HG02763 (cell line): ENCODE measurements around the gene LRRC8B.

Experiments
- ATAC-seq: cut with Tn5 transposase; IDR thresholded peaks from one replicate; pipeline ENCODE4 v1.9.1; 2021; ENCODE audit warnings: mild to moderate bottlenecking, moderate library complexity; ENCODE audit not compliant: unreplicated experiment

The LRRC8B gene

DNA sequence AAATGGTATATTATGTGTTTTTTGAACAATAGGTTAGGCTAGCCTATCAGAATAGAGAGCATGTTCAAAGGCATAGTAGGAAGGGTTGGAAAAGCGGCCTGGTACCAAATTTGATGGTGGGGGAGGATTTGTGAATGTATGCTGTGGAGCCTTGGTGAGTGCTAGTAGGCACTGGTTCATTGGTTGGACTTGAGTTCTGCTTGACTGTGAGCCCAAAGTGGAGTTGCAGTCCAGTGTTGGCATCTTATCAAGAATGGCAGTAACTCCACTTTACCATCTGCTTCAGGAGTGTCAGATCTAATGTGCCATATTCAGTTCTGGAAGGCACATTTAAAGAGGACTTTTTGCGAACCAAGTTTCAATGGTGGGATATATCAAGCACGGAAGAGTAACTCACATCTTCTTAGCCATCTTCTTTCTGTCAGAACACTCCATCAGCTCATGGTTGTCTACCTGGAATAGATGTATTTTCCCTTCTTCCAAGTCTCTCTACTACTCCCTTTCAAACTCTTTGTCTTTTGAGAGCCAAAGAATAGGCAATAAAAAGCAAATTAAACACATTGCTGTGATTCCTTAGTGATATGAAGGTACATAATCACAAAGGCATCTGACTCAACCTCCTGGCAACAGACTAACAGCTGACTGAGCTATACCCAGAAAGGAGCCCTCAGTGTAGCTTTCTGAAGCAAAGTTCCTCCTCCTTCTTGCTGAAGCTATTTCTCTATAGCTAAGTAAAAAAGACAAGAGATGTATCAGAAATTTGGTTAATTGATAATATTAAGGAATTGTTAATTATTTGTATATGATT lies 21.7 kb downstream of the LRRC8B start:
- ATAC-seq, result no peak

DNA sequence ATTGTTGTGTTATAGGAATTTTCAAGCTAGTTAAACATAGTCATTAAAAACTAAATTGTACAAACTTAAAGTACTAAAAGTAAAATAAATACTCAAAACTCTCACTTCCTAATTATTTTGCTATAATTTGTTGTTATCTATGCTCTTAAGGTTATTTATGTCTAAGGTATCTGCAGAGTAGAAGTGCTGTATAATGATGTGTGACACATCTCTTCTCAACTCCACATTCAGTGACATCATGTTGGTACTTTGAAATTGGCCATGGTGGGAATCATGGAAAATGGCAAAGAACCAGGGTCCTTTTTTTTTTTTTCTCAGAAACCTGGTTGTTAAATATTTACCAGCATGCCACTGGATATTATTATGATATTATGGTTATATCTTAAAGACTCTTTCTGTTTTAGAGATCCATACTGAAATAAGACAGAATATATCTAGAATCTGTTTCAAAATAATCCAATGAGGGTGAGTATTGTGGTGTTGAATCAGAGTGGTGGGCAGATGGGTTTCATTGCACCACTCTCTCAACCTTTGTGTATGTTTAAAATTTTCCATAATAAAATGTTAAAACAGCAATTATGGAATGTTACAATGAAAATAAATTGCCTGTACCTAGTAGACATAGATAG lies 22.4 kb downstream of the LRRC8B start:
- no peak for ATAC-seq

DNA sequence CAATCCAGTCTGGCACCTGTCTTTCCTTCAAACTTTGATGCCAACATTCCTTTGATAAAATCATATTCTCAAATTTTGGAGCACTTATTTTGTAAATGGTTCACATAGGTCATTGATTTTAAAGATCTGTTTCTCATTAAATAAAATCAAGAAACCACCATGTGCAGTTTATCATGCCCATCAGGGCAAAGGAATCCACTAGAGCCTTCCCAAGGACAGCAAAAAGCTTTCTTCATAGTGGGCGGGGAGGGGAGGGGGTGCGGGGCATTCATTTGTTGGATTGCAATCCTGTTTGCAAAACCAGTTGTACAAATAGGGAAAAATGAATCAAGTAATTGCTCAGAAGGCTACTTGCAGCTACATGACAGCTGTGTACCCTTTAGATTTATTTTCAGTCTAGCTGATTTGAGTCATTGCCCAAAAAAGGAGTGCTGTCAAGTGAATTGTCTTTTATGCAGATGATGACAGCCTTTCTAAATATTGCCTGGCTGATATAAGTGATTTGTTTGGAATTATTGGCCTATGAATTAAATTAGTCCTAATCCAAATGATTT lies 23.0 kb downstream of the LRRC8B start:
- ATAC-seq, result no peak

DNA sequence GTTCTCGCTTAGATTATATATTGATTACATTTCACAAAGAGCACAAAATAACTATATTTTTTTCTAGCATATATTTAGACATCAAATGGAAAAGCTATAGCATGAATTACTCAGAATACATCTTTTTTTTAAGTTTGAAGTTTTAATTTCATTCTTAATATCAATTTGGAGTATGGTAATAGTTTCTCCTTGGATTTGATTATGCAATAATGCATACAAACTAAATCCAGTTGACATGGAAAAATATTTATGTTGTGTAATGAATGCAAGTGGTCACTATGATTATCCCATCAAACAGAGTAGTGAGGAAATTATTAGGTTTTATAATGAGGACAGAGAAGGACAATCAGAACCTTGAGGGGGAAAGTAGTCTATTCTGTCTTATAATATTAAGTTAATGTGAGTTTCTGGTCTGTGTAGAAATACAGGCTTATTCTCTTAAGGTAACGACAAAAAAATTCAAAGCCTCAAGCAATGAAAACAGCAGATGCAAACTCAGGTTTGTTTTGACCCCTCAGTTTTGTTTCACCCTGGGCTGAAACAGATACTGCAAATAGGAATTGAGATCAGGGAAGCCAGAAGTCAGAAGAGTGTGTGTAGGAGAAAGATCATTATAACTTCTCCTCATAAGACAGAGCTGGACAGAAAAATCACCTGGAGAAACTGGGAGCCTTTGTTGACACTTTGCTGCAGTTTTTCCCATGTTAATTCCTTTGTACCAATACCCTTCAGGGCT lies 23.7 kb downstream of the LRRC8B start:
- ATAC-seq, result no peak

DNA sequence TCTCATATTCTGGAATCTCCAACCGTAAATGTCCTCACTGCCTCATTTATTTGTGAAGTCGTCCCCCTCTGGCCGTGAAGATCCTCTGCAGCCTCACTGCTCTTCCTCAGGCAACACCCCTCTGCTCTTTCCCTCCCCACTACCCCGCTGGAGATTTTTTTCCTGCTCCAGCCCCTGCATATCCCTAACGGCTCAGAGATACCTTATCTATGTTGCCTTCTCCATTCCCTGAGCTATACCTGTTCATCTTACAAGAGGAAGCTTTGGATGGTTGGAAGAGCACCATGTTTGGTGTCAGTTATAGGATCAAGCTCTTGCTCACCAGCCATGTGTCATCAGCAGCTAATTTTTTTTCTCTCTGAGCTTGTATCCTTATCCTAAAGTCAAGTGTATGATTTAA lies 26.4 kb downstream of the LRRC8B start:
- ATAC-seq, result no peak

DNA sequence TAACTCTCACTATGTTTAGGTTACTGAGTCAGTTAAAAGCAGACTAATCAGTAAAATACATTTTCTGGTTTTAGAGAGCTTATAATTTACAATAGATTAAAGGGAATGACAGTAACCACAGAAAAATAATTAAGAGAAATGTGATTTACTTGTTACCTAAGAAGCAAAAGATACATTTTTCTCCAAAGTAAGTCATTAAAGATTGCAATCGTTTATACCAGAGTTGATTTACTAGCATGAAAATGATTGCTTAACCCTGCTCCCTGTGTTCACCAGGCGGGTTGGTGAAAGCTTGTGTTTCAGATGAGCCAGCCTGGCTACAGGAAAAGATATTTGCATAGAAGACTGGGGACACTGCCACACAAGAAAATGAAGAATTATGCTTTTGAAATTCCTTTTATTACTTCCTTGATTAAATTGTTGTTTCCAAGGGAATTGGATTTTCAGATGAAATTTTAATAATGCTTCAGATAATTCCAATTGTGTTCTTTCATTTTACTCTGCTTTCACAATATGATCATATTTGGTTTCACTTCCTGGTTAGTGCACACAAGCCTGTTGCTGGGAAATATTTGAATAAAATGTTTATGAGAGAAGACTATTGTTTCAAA lies 27.9 kb downstream of the LRRC8B start:
- peak; percentile 73 for ATAC-seq

GRCh38 chr1:89553157-89553556 lies 28.5 kb downstream of the LRRC8B start:
- ATAC-seq, result no peak

DNA sequence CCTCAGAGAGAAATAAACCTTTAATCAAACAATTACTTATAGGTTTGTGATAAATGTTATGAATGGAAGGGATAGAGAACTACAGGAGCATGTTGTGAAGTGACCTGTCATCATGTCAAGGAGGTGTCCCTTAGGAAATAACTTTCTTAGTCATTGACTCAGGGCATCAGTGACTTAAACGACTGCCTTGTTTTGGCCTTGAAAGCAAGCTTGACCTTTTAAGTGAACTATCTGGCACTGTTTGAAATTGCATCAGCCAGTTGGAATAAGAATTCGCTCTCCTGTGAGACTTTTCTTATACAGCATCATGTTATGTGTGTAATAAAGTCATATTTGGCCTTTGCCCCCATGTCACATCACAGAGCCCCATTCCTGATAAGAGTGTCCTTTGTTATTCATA lies 30.9 kb downstream of the LRRC8B start:
- ATAC-seq, result no peak

DNA sequence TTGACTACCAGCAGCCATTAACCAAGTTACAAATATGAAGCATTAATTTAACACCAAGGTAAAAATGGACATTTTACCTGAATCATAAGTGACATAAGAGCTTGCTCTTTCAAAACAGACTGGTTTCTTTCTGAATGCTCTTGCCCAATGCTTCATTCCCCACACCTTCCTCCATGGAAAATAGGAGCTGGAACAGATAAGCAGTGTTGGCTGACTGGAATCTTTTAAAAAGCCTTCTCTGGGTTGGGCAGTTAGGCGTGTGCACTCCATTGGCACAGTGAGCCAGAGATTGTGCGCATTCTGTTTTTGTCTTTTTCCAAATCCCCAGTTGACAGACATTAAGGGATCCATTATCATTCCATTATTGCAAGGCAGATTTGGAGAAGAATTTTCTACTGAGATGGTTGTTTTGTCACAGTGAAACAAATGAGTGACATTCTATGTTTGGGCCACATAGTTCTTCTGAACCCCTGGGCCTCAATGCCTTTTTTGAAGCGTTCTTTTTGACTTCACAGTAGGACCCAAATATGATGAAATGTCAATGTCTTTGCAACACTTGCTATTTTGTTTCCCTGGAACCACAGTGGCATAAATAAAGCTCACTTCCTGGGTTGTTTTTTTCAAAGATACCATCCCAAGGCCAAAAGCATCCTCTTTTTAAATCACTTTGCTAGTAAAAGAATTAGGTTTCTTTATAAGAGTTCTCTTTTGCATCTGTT lies 32.3 kb downstream of the LRRC8B start:
- ATAC-seq, result no peak

GRCh38 chr1:89557445-89557825 lies 32.8 kb downstream of the LRRC8B start:
- ATAC-seq, result no peak

GRCh38 chr1:89557956-89558355 lies 33.3 kb downstream of the LRRC8B start:
- ATAC-seq, result no peak

DNA sequence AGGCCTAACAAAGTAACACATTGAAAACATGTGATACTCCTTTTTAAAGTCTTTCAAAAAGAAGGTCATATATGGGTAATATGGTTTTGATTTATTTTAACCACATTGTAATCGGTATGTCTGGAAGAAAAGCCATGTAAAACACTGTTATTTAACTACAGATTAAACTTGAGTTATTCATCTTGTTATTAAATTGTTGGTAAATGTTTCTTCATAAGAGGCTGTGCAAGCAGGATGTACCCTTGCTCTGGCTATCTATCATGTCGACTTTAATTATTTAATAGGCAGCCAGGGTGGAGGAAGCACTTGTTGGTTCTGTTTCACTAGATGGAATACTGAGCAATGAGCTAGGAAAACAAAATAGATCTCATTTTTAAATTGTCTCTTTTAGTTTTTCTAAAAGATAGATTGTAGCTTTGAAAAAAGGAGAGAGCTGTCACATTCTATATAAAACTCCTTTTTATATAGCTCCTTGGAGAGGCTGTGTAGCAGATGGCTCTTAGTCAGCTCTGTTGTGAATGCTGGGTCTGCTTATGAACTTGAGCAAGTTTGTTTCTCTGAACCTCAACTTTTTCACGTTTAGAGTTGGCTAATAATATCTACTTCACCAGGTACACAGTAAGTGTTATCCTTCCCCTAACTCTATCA lies 39.5 kb downstream of the LRRC8B start:
- ATAC-seq, result no peak

DNA sequence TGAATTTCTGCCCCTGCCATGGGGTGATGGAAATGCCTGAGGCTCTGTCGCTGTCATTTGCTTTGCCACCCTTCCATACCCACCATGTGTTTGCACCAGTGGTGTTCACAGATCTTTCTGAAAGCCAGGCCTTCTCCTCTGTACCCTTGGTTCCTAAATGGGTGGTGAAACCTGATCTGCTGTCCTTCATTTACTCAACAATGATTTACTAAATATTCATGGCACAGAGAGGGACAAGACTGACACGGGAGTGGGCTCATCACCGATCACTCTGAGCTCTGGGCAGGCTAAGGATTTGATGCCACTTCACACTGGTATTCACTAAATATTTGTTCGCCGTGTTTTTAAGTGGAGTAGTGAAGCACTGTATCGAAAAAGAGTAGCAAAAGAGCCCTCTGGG lies 40.9 kb downstream of the LRRC8B start:
- ATAC-seq, result no peak

GRCh38 chr1:89566761-89567174 lies 42.1 kb downstream of the LRRC8B start:
- ATAC-seq, result no peak

- ATAC-seq, result no peak
Observed at GRCh38 chr1:89567797-89568196, 43.2 kb downstream of the LRRC8B start.

- no peak for ATAC-seq
Observed at GRCh38 chr1:89573410-89573809, 48.8 kb downstream of the LRRC8B start.

DNA sequence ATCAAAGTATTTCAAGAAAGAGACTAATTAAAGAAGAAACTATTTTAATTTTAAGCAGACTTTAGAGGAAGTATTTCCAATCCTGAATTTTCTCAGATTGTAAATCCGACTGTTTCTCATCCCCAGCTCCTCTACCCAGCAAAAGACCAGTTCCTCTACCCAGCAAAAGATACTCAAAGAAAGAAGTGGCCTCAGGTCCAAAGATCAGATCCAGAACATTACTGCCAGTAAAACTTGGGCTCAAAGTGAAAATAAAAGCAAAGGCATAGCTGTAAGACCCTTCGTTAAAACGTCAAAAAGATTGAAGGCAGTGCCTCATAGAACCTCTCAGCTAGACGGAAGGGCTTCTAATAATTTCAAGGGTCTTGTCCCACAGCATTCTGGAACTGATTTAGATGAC lies 50.0 kb downstream of the LRRC8B start:
- no peak for ATAC-seq

GRCh38 chr1:89575207-89575606 lies 50.6 kb downstream of the LRRC8B start:
- no peak for ATAC-seq

- no peak for ATAC-seq
Observed at GRCh38 chr1:89576013-89576412, 51.4 kb downstream of the LRRC8B start.

- no peak for ATAC-seq
Observed at GRCh38 chr1:89578151-89578550, 53.5 kb downstream of the LRRC8B start.
